NOMO-1 treated with DMSO at 0.1 percent for 48 hours (cell line): ENCODE measurements around the gene JSRP1.

ENCODE experiments used
- DNase-seq: peaks from one replicate; lab custom pipeline; 2025; ENCODE audit not compliant: unreplicated experiment; lab: John Stamatoyannopoulos, UW

The JSRP1 gene

DNA sequence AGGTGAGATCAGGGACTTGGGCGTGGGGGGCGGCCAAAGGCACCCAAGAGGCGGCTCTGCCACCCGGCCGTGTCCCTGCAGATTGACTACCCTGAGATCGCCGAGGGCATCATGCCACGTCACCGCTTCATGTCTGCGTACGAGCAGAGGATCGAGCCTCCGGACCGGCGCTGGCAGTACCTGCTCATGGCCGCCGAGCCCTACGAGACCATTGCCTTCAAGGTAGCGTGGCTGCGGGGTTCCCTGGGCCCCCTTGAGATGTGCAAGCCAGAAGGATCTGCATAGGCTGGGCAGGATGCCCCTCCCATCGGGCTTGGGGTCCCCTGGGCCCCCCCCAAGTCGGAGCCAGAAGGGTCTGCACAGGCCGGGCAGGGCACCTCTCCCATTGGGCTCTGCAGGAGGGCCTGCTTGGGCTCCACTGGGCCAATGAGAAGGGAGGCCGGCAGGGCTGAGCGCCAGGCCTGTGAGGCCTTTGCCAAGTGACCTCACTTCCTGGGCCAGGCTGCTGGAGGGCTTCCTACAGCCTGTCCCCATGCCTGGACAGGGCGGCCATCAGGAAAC lies 9.3 kb downstream of the JSRP1 start:
- DNase-seq = no peak

DNA sequence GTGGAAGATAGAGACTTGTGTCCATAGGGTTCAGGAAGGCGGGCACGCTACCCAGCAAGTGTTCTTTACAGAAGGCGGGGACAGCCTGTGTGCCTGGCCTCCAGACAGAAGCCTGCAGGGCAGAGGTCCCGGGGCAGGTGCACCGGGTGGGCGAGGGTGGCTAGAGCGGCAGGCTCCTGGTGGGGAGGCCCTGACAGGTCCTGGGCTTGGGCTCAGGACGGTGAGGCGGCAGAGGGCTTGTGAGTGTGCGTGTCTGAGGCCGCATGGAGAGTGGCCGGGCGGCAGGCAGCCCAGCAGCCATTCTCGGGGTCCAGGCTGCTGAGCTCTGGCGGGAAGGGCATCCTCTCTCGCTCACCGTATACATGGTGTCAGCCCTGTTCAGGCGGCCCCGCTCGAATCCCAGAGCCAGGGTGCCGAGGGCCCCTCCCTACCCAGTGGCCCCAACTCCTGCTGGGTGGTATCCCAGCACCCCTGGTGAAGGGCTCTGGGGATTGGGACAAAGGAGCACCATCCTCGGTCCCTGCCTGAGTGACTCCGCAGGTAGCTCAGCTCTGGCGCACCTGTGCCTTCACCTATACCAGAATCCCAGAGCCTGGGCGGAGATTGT lies 10.1 kb downstream of the JSRP1 start:
- DNase-seq = no peak

GRCh38 chr19:2245273-2245672 lies 10.9 kb downstream of the JSRP1 start:
- no peak for DNase-seq

- DNase-seq = no peak
These were observed 11.7 kb downstream of the JSRP1 start for GRCh38 chr19:2244486-2244885.

- DNase-seq = no peak
These were observed 12.1 kb downstream of the JSRP1 start for GRCh38 chr19:2244125-2244411.

DNA sequence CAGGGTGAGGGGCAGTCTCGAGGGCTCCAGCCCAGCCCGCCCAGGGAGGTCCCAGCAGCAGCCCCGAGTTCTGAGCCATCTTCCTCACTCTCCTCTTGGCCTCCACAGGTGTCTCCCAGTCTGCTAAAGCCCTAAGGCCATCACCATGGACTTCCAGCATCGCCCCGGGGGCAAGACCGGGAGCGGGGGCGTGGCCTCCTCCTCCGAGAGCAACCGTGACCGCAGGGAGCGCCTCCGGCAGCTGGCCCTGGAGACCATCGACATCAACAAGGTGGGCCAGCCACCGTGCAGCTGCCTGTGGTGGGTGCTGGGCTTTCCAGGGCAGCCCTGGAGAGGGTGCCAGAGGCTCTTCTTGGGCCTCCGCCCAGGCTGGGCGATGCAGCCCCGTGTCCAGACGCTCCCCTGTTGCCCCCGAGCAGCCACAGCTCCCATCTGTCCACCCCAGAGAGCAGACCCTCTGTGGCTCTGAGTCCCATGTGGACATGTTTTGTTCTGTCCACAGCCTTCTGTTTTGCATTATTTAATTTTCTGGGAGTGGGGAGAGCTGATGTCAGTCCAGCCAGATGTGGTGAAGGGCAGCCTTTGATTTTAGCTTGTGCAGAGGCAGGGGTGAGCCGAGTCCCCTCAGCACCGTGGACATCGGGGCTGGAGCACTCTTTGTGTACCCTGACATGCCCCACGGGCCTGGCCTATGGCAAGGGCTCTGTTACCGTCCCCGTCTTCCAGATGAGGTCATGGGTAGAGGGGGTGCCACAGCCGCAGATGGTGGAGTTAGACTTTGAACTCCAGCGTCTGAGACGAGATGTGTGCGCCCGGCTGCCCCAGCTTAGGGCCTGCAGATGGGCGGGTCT lies 12.7 kb downstream of the JSRP1 start:
- no peak for DNase-seq

GRCh38 chr19:2242816-2243215 lies 13.4 kb downstream of the JSRP1 start:
- DNase-seq = no peak

GRCh38 chr19:2242092-2242537 lies 14.1 kb downstream of the JSRP1 start:
- DNase-seq = no peak

- no peak for DNase-seq
These were observed 15.1 kb downstream of the JSRP1 start for GRCh38 chr19:2240881-2241760.

- DNase-seq = no peak
These were observed 16.1 kb downstream of the JSRP1 start for GRCh38 chr19:2239771-2240770.

DNA sequence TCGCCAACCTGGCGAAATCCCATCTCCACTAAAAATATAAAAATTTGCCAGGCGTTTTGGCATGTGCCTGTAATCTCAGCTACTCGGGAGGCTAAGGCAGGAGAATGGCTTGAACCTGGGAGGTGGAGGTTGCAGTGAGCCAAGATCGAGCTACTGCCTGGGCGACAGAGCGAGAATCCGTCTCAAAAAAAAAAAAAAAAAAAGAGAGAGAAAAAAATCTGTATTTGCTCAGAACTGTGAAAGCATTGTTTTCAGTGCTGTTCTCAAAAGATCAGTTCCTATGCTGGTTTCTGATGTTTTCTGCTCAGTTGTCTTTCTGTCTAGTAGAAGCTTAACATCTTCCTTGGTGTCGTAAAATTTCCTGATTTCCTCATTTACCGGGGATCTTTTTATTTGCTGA lies 17.0 kb downstream of the JSRP1 start:
- no peak for DNase-seq

DNA sequence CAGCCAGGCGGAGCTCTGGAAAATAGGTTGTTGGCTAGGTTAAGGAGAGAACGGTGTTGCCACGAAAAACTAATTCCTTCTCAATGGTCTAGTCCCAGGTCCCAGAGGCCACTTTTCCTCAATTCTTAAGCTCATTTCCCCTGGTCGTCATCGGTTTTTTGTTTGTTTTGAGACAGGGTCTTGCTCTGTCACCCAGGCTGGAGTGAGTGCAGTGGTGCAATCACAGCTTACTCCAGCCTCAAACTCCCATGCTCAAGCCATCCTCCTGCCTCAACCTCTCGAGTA lies 18.4 kb downstream of the JSRP1 start:
- DNase-seq = no peak

DNA sequence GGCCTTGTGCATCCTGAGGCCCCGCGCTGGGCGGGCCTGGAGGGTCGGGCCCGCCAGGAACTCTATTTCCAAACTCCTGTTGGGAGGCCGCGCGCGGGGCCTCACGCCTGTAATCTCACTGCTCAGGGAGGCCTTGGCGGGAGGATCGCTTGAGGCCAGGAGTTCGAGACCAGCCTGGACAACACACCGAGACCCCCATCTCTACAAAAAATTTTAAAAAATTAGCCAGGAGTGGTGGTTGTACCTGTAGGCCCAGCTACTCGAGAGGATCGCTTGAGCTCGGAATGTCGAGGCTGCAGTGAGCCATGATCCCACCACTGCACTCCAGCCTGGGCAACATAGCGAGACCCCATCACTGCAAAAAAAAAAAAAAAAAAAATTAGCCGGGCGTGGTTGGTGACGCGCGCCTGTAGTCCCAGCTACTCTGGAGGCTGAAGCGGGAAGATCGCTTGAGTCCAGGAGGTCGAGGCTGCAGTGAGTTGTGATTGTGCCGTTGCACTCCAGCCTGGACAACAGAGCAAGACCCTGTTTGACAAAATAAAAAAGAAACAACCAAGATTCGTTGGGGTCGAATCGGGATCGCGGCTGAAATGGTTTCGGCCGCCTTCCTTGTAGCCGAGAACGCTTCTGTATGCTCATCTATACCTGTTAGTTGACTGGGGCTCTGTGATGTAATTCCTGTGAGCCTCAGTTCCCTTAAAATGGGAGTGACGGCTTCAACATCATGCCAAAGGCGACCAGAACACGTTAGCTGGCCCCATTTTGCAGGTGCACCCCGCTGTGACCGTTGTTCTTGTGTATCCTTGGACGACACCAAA lies 19.0 kb downstream of the JSRP1 start:
- no peak for DNase-seq

- peak; percentile 97 for DNase-seq
These were observed 19.7 kb downstream of the JSRP1 start, which contains the start of the genes PLEKHJ1 and SF3A2 for GRCh38 chr19:2236314-2237050. Gene PLEKHJ1, minus strand, starts transcription at chr19:2236329. Its CDS starts 81 bp downstream, at chr19:2236248. Gene SF3A2, plus strand, starts transcription at chr19:2236824. Its CDS starts 6,595 bp downstream, at chr19:2243419.

- no peak for DNase-seq
These were observed 20.2 kb downstream of the JSRP1 start for GRCh38 chr19:2236064-2236313.

GRCh38 chr19:2235381-2236063 lies 20.7 kb downstream of the JSRP1 start:
- no peak for DNase-seq

DNA sequence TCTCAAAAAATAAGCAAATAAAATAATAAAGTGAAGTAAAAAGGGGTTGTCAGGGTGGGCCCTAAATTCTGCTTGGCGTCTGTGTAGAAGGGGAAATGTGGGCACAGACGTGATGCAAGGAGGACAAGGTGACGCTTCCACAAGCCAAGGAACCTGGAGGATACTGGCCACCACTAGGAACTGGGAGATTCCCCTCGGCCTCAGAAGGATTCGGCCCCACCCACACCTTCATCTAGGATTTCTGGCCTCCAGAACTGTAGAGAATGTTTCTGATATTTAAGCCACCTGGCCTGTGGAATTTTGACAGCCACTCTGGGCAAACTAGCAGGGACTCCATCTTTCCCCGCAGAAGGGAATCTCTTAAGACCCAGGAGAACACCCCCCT lies 21.2 kb downstream of the JSRP1 start:
- no peak for DNase-seq

DNA sequence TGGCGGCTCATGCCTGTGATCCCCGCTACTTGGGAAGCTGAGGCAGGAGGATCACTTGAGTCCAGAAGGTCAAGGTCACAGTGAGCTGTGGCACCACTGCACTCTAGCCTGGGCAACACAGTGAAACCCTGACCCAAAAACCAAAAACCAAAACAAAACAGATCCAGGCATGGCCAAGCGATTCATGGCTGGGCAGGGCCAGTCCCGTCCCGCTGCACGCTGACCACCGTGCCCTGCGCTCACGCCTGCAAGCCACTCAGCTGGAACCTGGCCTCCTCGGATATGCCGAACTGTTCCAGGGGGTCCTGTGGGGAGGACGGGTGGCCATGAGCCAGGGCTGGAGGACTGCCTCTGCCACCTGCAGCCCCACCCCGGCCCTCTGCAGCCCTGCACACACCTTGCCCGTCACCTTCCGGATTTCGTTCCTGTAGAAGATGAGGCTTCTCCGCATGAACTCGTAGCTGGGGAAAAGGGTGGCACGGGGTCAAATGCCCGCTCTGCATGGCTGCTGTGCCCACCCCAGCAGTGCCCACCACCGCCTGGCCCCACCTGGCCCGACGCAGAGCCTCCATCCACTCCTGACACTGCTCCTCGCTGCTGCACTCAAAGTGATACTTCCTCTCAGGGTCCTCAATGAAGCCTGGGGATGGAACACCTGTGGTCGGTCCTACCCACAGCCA lies 22.5 kb downstream of the JSRP1 start:
- no peak for DNase-seq
